Gastrocnemius medialis (tissue), 4 donors: ENCODE results near the gene G0S2. TPM values are rescaled to one million over a fixed set of nuclear protein-coding genes. Genes with fewer than 3 reads are reported as not detected.

Source experiments
- ATAC-seq, 2 donors: fragments of 150-250 bp; one replicate each; pipeline ENCODE4 v1.9.1; 2016
- DNase-seq, 2 donors: peaks; one replicate each; pipeline ENCODE4 v3.0.0-alpha.2; 2019
- H3K27ac ChIP-seq, 4 donors: fragments of 200-600 bp; sonication (generic); 1 replicate in 1 of 4; 2 replicates in 3 of 4; pipeline ENCODE4 v1.5.1; 2016 to 2018; ENCODE audit warnings: mild to moderate bottlenecking in 2 of 4, moderate library complexity in 1 of 4
- H3K27me3 ChIP-seq, 3 donors: fragments of 200-600 bp; sonication (generic) in 2 of 3; 1 replicate in 1 of 3; 2 replicates in 2 of 3; pipeline versions ENCODE4 v1.5.1 to v1.6.0; 2016 to 2019; ENCODE audit warnings: mild to moderate bottlenecking in 1 of 3, moderate library complexity in 1 of 3
- H3K36me3 ChIP-seq, 2 donors: fragments of 200-600 bp; sonication (generic) in 1 of 2; one replicate each; pipeline ENCODE4 v1.5.1; 2017 to 2018
- H3K4me1 ChIP-seq, 2 donors: fragments of 200-600 bp; sonication (generic) in 1 of 2; one replicate each; pipeline ENCODE4 v1.5.1; 2016 to 2017; ENCODE audit warnings: mild to moderate bottlenecking in 2 of 2
- H3K4me3 ChIP-seq, 4 donors: fragments of 200-600 bp; sonication (generic) in 3 of 4; 1 replicate in 1 of 4; 2 replicates in 3 of 4; pipeline ENCODE4 v1.5.1; 2016 to 2019; ENCODE audit warnings: mild to moderate bottlenecking in 2 of 4
- H3K9me3 ChIP-seq, 3 donors: fragments of 200-600 bp; sonication (generic) in 2 of 3; 1 replicate in 1 of 3; 2 replicates in 2 of 3; pipeline ENCODE4 v1.5.1; 2016 to 2019
- CTCF ChIP-seq, 5 experiments: fragments of 450-650 bp in 3 of 5; fragments of 200-600 bp in 2 of 5; sonication (generic) in 2 of 5; IDR thresholded peaks in 4 of 5; conservative IDR thresholded peaks in 1 of 5; 1 replicate in 4 of 5; 2 replicates in 1 of 5; pipeline ENCODE4 v1.5.1; 2016 to 2019; ENCODE audit warnings: antibody characterized with exemption in 5 of 5, mild to moderate bottlenecking in 3 of 5, moderate library complexity in 3 of 5
- POLR2A ChIP-seq, 2 donors: fragments of 450-650 bp; IDR thresholded peaks; one replicate each; pipeline ENCODE4 v1.6.1; 2017; ENCODE audit warnings: antibody characterized with exemption in 2 of 2, mild to moderate bottlenecking in 2 of 2, moderate library complexity in 2 of 2
- in situ Hi-C, 4 donors: fragments of 200-750 bp; cut with MboI; loops; one replicate each; pipeline versions ENCODE4 v1.15.0 to v1.8.0; 2017; ENCODE audit warnings: low sequenced_read_pairs in 4 of 4
- intact Hi-C: fragments of 100-400 bp; cut with DNase I; formaldehyde crosslinking; loops from one replicate; pipeline ENCODE4 v1.15.1; 2023; ENCODE audit warnings: low total_unique reads
- total RNA-seq, 4 donors: library from RNA; depleted of rRNA; stranded (reverse); fragments of >200 nt; gene quantifications; one replicate each; pipeline versions ENCODE4 v1.1.0 to v1.2.3, GENCODE V29; 2016

Gene G0S2
- total RNA-seq, 4 donors from 2014 or later = 29.1 to 1,155 (median 83.4) TPM

- Histone ChIP-seq H3K27me3 (no peaks in the 10 kb centered on the region), H3K9me3 (no peaks in the 10 kb centered on the region), H3K27ac (no peak overlapping the region), H3K4me1 (no peaks in the 10 kb centered on the region), H3K4me3 (no peak overlapping the region), H3K36me3 (no peaks in the 10 kb centered on the region)
- no peak for DNase-seq
- in situ Hi-C loops (no loop called here), intact Hi-C loops (loop anchor here (5.0 kb wide), 1 partner anchor 41 kb away; no protein-coding TSS in a partner anchor)
- no peak for TF ChIP-seq CTCF (IDR thresholded peaks at IDR 0.05 in 4 of 5, conservative IDR thresholded peaks at IDR 0.05 in 1 of 5)
- TF ChIP-seq POLR2A (IDR thresholded peaks at IDR 0.05) = no peak
- ATAC-seq = no peak
Observed at GRCh38 chr1:209706622-209707021, 31.4 kb downstream of the G0S2 start.

GRCh38 chr1:209707308-209707707 is 32.1 kb downstream of the G0S2 start:
- Histone ChIP-seq H3K27ac (no peak overlapping the region), H3K27me3 (no peaks in the 10 kb centered on the region), H3K36me3 (no peaks in the 10 kb centered on the region), H3K4me1 (no peaks in the 10 kb centered on the region), H3K9me3 (no peaks in the 10 kb centered on the region), H3K4me3 (no peak overlapping the region)
- no peak for DNase-seq
- no peak for ATAC-seq
- in situ Hi-C loops = no loop called here
- TF ChIP-seq CTCF (IDR thresholded peaks at IDR 0.05 in 4 of 5, conservative IDR thresholded peaks at IDR 0.05 in 1 of 5) = no peak
- TF ChIP-seq POLR2A (IDR thresholded peaks at IDR 0.05) = no peak
- intact Hi-C loops = loop anchor here (5.0 kb wide), 1 partner anchor 40 kb away; no protein-coding TSS in a partner anchor

- intact Hi-C loops = loop anchor here (5.0 kb wide), 1 partner anchor 39 kb away; no protein-coding TSS in a partner anchor
- in situ Hi-C loops = no loop called here
- ATAC-seq (no peak), DNase-seq (no peak)
- TF ChIP-seq CTCF (IDR thresholded peaks at IDR 0.05 in 4 of 5, conservative IDR thresholded peaks at IDR 0.05 in 1 of 5) (no peak), POLR2A (IDR thresholded peaks at IDR 0.05) (no peak)
- no peak overlapping the region for H3K27ac ChIP-seq
- no peaks in the 10 kb centered on the region for H3K36me3 ChIP-seq
- no peak overlapping the region for H3K4me3 ChIP-seq
- H3K27me3 ChIP-seq = no peaks in the 10 kb centered on the region
- no peaks in the 10 kb centered on the region for H3K9me3 ChIP-seq
- no peaks in the 10 kb centered on the region for H3K4me1 ChIP-seq
Observed at GRCh38 chr1:209708297-209708696, 33.1 kb downstream of the G0S2 start.

- ATAC-seq (no peak), DNase-seq (no peak)
- Histone ChIP-seq H3K27ac (no peak overlapping the region), H3K4me3 (no peak overlapping the region), H3K4me1 (no peaks in the 10 kb centered on the region), H3K9me3 (no peaks in the 10 kb centered on the region), H3K36me3 (no peaks in the 10 kb centered on the region), H3K27me3 (no peaks in the 10 kb centered on the region)
- intact Hi-C loops = no loop called here
- in situ Hi-C loops = no loop called here
- TF ChIP-seq CTCF (IDR thresholded peaks at IDR 0.05 in 4 of 5, conservative IDR thresholded peaks at IDR 0.05 in 1 of 5) (no peak), POLR2A (IDR thresholded peaks at IDR 0.05) (no peak)
Observed at GRCh38 chr1:209710093-209710492, 34.9 kb downstream of the G0S2 start.

GRCh38 chr1:209710847-209711246 is 35.6 kb downstream of the G0S2 start:
- H3K9me3 ChIP-seq = no peaks in the 10 kb centered on the region
- H3K27me3 ChIP-seq = no peaks in the 10 kb centered on the region
- DNase-seq (no peak), ATAC-seq (no peak)
- intact Hi-C loops = no loop called here
- no peak overlapping the region for H3K4me3 ChIP-seq
- no peaks in the 10 kb centered on the region for H3K36me3 ChIP-seq
- no peaks in the 10 kb centered on the region for H3K4me1 ChIP-seq
- in situ Hi-C loops = no loop called here
- no peak for TF ChIP-seq CTCF (IDR thresholded peaks at IDR 0.05 in 4 of 5, conservative IDR thresholded peaks at IDR 0.05 in 1 of 5)
- TF ChIP-seq POLR2A (IDR thresholded peaks at IDR 0.05) = no peak
- H3K27ac ChIP-seq = no peak overlapping the region
